ENCODE results near the gene GNAT3.

The GNAT3 gene

DNA sequence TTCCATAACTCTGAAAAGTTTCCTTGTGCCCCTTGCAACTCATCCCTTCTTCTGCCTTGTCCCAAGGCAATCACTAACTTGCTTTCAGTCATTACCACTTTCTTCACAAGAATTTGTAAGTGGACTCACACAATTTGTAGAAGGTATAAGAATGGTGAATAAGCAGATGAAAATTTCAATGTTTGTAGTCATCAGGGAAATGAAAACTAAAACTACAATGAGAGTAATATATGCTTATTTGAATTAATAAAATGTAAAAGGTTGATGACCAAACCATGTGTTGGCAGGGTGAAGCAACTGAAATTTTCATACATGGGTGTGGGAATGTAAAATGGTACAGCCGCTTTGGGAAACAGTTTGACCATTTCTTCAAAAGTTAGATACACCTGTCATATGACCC lies 79.7 kb downstream of the GNAT3 start:
- intact Hi-C loops (cut with DNase I), result no loop called here
- no peak for DNase-seq

DNA sequence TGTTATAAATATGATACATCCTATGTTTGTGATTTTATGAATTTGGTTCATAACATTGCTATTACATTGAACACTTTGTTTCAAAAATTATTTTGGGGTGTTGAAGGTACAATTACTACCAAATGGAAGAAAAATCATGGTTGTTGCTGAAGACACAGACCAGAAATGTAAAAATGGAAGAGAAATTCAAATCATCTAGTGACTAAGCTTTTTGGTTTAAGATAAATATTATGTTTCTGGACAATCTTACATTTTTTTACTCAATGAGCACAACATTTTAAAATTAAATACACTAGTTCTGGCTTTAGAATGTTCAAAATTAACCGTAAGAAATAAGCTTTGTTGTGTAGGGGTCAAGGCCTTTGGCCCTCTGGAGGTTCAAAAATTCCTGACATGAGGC lies 82.7 kb downstream of the GNAT3 start:
- intact Hi-C loops (cut with DNase I), result loop anchor here (2.0 to 10.0 kb wide), 2 partner anchors 56 to 230 kb away; no protein-coding TSS in a partner anchor
- no peak for DNase-seq

DNA sequence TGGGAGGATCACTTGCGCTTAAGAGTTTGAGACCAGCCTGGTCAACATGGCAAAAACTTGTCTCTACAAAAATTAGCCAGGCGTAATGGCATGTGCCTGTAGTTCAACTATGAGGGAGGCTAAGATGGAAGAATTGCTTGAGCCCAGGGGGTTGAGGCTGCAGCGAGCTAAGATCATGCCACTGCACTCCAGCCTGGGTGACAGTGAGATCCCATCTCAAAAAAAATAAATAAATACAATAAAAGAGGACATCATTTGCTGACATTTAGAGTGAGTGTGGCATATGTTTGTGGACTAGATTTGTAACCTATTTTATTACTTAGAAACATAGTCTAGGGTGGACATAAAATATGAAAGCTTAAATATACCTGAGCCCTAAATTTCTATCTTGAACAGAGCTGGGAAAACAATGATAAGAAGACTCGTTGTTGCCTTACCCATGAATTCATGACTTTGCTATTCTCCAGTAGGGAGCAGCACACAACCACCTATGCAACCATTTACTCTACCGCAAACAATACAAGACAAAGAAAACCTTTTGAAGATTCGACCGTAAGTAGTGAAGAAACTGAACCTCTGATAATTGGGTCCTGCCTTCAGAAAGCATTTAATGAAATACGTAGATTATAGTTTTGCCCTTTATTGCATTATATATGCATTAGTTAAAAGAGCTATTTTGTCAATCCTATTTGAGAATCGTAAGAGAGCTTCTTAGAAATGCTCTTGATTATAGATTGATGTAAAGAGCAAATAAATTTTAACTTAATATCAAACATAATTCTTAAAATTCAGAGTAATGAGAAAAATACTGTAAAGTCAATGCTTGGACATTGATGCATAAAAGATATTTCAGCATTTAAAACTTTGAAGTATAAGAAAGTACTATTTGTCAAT lies 83.5 kb downstream of the GNAT3 start:
- DNase-seq, result no peak
- intact Hi-C loops (cut with DNase I), result loop anchor here (2.0 to 10.0 kb wide), 2 partner anchors 56 to 230 kb away; no protein-coding TSS in a partner anchor

DNA sequence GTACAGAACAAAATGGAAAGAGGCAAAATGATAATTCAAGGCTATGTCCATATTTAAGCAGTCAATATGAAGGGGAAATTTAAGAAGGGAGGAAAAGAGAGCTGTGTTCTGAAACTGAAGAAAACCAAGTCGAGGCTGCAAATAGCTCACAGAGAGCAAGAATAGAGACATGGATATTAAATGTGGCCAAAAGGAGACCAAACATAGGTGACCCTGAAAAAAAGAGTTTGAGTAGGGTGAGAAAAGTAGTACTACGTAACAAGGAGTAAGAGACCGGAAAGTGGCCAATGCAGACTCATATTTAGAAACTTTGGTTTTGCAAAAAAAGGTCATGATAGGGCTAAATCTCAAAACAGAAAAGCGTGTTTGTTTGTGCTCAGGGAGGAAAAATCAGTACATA lies 84.6 kb downstream of the GNAT3 start:
- intact Hi-C loops (cut with DNase I), result loop anchor here (10.0 kb wide), 1 partner anchor 58 kb away; no protein-coding TSS in a partner anchor
- no peak for DNase-seq

DNA sequence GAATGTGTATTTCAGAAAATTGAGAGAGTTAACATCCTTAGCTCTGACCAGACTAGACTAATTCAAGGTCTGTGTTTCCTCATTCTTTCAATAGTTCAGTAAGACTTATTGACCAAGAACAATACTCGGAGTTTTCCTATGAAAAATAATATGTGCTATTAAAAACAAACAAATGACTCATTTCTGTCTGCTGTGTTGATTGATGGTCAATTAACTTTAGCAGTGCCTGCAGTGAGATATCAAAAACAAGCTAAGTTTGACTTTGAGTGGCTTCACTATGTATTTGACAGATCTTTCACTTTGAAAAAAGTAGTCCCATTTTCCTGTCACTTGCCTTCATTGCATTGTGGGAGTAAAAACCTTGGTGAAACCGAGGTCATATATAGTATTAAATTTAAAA lies 91.0 kb downstream of the GNAT3 start:
- intact Hi-C loops (cut with DNase I), result loop anchor here (10.0 kb wide), 1 partner anchor 64 kb away; no protein-coding TSS in a partner anchor
- no peak for DNase-seq

DNA sequence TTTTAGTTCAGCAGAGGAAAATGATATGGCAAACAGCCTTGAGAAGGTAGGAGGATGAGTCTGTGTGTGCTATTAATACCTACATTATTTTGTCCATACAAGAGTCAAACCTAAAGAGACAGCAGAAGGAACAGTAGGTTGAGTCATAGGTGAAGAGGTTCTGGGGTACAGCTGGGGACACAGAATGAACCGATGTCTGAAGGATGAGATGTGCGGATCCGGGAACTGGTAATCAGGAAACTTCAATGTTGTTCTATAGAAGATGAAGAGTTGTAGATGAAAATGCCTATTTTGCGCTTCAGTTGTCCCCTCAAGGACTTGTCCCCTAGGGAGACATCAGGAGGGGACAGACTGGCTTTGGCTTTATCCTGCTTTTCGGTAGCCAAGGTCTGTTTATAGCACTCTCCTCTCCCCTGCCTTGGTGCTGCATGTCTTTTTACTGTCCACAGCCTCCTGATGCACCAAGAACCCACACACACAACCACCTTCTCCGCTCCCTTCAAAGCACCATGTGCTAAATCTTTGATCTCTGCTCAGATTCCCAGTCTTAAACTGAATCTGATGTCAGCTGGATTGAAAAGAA lies 94.6 kb downstream of the GNAT3 start:
- DNase-seq, result no peak

DNA sequence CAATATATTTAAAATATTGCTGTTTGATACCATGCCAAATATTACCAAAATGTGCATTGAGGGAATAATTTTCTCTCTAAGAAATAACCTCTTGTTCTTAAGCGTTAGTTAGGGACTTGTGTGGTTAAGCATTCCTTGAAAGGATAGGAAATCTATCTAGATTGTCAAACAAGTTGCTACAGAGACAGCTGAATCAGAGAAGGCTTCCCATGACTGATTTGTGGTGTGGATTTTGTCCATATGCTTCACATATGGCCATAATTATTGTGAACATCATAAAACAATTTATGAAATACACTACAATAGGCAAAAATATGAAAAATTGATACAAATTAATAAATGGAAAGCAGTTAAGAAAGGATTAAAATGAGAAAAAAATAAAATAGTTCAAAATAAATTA lies 96.3 kb downstream of the GNAT3 start:
- DNase-seq, result no peak
- intact Hi-C loops (cut with DNase I), result no loop called here

More for the DNA sequence above, 94.6 kb downstream of the GNAT3 start:
- intact Hi-C loops (cut with DNase I), result no loop called here

DNA sequence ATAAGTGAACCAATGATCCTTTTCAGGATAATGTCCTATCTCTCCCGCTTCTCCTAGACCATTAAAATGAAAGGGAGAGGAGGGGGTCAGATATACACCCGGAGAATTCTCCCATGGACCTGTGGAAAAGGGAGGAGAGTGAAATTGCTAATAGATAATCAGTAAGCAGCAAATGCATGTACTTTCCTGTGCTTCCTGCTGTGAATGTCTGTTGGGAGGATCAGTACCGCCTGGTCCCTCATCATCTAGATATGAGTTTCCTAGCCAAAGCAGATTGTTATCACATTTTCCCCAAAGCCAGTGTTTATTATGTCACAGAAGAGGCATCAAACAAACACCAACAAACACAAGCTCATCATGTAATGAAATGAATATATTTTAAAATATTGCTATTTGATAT lies 96.8 kb downstream of the GNAT3 start:
- intact Hi-C loops (cut with DNase I), result no loop called here
- no peak for DNase-seq

DNA sequence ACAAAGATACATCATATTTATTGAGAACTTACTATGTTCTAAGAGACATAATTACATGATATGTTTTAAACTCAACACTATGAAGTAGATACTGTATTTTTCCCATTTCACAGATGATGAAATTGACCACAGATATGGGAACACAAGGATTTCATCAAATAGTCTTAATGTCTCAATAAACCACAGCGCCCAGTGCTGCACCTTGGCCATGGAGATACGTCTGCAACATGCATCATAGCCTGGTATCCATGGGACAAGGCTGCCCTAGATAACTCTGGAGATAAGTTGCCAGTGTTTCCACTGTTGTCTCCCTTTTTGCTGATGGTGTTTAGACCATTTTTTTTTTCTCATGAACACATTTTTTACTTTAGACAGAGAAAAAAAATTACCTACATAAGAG lies 97.5 kb downstream of the GNAT3 start:
- intact Hi-C loops (cut with DNase I), result no loop called here
- DNase-seq, result no peak

DNA sequence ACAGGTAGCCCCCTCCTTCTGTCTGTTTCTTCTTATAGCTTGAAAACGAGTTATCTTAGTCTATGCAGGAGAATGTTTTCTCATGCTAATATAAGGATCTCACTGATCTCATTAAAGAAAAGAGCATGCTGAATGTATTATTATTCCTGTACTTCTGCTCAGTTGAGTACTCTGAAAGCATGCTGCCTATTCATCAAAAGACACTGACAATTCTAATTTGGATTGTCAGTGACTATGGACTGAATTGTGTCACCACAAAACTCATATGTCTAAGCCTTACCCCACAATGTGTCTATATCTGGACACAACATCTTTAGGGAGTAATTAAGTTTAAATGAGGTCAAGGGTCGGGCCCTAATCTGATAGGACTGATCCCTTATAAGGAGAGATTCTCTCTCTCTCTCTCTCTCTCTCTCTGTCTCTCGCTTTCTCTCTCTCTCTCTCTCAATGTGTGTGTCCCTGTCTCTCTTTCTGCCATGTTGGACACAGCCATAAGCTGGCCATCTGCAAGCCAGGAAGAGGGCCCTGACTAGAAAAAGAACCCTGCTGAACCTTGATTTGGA lies 98.4 kb downstream of the GNAT3 start:
- DNase-seq, result no peak
- intact Hi-C loops (cut with DNase I), result no loop called here

DNA sequence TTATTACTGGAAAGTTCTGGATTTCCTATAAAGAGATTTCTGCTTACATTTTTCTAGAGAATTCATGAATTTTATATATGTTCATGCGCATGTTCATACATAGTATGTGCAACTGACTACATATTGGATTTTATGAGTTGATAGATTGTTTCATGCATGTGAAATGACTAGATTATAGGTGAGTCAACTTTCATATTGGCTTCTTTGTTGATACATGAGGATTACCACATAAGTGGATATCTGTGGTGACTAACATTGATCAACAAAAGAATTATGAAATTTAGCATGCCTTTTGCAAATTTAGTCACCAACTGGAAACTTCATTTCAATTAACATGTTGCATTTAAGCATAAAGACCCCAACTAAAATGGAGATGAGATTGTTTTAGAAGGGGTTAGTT lies 99.0 kb downstream of the GNAT3 start:
- intact Hi-C loops (cut with DNase I), result no loop called here
- DNase-seq, result no peak

DNA sequence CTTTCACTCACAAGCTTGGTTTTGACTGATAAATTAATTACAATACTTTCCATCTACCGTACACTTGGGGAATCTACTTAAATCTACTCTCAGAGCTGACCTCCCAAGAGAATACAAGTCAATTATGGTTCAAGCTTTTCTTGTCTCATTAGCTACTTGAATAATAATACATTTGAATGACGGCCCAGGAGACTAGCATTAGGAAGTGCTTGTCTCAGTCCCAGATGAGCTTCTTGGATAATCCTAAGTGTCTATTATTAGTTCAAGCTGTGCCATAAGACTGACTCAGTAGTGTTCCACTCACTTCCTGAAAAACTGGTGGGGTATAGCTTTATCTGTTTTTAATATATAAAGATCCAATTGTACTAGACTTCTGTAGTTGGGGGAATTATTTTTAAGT lies 100.2 kb downstream of the GNAT3 start:
- no peak for DNase-seq
- intact Hi-C loops (cut with DNase I), result no loop called here

DNA sequence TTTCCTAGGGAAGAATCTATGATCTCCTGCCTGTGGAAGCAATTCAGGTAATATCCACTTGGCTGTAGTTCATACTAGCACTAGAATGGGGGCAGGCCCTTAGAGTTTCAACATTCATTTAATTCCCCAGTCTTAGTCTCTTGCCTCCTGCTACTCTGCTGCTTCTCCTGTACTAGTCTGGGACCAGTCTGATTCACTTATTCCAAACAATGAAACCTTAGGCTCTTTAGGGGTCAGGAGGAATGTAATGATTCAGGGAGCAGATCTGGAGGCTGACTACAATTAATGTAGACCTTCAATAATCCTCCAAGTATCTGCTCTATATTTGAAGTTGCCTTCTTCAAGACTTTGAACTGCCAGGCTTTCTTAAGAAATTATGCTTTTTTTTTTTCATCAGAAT lies 101.8 kb downstream of the GNAT3 start:
- no peak for DNase-seq
- intact Hi-C loops (cut with DNase I), result no loop called here
